K562 (cell line): Measurements from ENCODE around the gene NRDE2. TPM values are rescaled to one million over a fixed set of nuclear protein-coding genes. Genes with fewer than 3 reads are reported as not detected.
A peak's percentile ranks its signal among the peaks of the same experiment; 100 is the strongest.

Source experiments
- ATAC-seq: fragments of 200-7000 bp; cut with Tn5 transposase; 3 replicates; pipeline ENCODE4 v1.9.1; 2020; ENCODE audit warnings: moderate library complexity
- BruUV-seq: library from RNA; stranded (reverse); fragments of 400-500 nt; replicated peaks from 2 replicates; lab custom pipeline; 2021; lab: Mats Ljungman, UMichigan
- CTCF ChIA-PET: fragments of 300-600 bp; formaldehyde crosslinking; extraction: SDS; loops from one replicate; lab custom pipeline; 2021; ENCODE audit warnings: low intra/inter-chr PET ratio; lab: Yijun Ruan, JAX
- POLR2A ChIA-PET: fragments of 300-600, 350-650 bp; sonication (Branson Sonifier 250); formaldehyde crosslinking; extraction: SDS; loops from one replicate; lab custom pipeline; 2021; ENCODE audit warnings: antibody characterized with exemption, inconsistent platforms; lab: Yijun Ruan, JAX
- DNase-seq, 4 experiments: peaks; one replicate each; pipeline versions ENCODE4 v3.0.0 to v3.0.0-alpha.2; 2011 to 2018; ENCODE audit warnings: low spot score in 3 of 4, mixed read lengths in 3 of 4; ENCODE audit errors: extremely low read depth in 1 of 4
- FAIRE-seq: peaks from 2 replicates; lab custom pipeline; 2011; peaks lifted over from hg19 to GRCh38; lab: Jason Lieb, UNC
- H2AFZ ChIP-seq: 2 replicates; pipeline ENCODE4 v1.6.0; 2011; ENCODE audit warnings: low read depth, low read length, control low read depth, inconsistent platforms
- H3K27ac ChIP-seq: fragments of 200-600 bp; 3 replicates; pipeline ENCODE4 v1.8.0; 2011; ENCODE audit warnings: low read depth, mild to moderate bottlenecking, control low read depth, inconsistent platforms, low read length, moderate library complexity, mixed read lengths; ENCODE audit errors: extremely low read depth
- H3K27me3 ChIP-seq, 2 experiments: fragments of 300-600 bp in 1 of 2; 2 replicates in 1 of 2; 3 replicates in 1 of 2; pipeline versions ENCODE4 v1.6.0 to v1.8.0; 2011; ENCODE audit warnings: inconsistent platforms in 2 of 2, low read length in 2 of 2, mild to moderate bottlenecking in 1 of 2, mixed read lengths in 1 of 2, moderate library complexity in 1 of 2; ENCODE audit not compliant: control insufficient read depth in 2 of 2, insufficient read depth in 2 of 2
- H3K36me3 ChIP-seq: fragments of 300-600 bp; 3 replicates; pipeline ENCODE4 v1.8.0; 2011; ENCODE audit warnings: mild to moderate bottlenecking, low read length, inconsistent platforms; ENCODE audit not compliant: control insufficient read depth, insufficient read depth
- H3K4me1 ChIP-seq, 2 experiments: fragments of 200-600 bp in 1 of 2; replicated peaks in 1 of 2; 2 replicates in 1 of 2; 3 replicates in 1 of 2; pipeline versions ENCODE4 v1.5.1 to v1.8.0; 2011; ENCODE audit warnings: inconsistent platforms in 2 of 2, low read length in 2 of 2, mild to moderate bottlenecking in 1 of 2, mixed read lengths in 1 of 2, moderate library complexity in 1 of 2; ENCODE audit not compliant: control insufficient read depth in 2 of 2, insufficient read depth in 2 of 2
- H3K4me2 ChIP-seq: 2 replicates; pipeline ENCODE4 v1.6.1; 2011; ENCODE audit warnings: low read length, control low read depth, inconsistent platforms, mixed read lengths; ENCODE audit not compliant: insufficient read depth
- H3K4me3 ChIP-seq: fragments of 200-600 bp; sonication (generic), shearing (Covaris generic); 2 replicates; pipeline ENCODE4 v1.5.1; 2016; ENCODE audit warnings: control low read depth, inconsistent platforms
- H3K79me2 ChIP-seq: fragments of 200-600 bp; 3 replicates; pipeline ENCODE4 v1.8.0; 2011; ENCODE audit warnings: low read length, inconsistent platforms; ENCODE audit not compliant: control insufficient read depth, insufficient read depth
- H3K9ac ChIP-seq, 2 experiments: 2 replicates each; pipeline versions ENCODE4 v1.6.0 to v1.6.1; 2011; ENCODE audit warnings: low read depth in 2 of 2, low read length in 2 of 2, control low read depth in 1 of 2, inconsistent platforms in 1 of 2, mild to moderate bottlenecking in 1 of 2, mixed read lengths in 1 of 2; ENCODE audit not compliant: insufficient read depth in 1 of 2
- H3K9me1 ChIP-seq: one replicate; pipeline ENCODE4 v1.6.0; 2011; ENCODE audit warnings: inconsistent platforms, mild to moderate bottlenecking, low read length, moderate library complexity; ENCODE audit not compliant: control insufficient read depth, insufficient read depth
- H3K9me3 ChIP-seq: replicated peaks from 2 replicates; pipeline ENCODE4 v1.5.1; 2011; ENCODE audit warnings: low read depth, low read length, inconsistent platforms; ENCODE audit not compliant: control insufficient read depth, insufficient read depth
- H4K20me1 ChIP-seq: replicated peaks from 2 replicates; pipeline ENCODE4 v1.6.1; 2011; ENCODE audit warnings: low read length, inconsistent platforms, mixed read lengths; ENCODE audit not compliant: control insufficient read depth, insufficient read depth
- CTCF ChIP-seq, 3 experiments: IDR thresholded peaks in 2 of 3; conservative IDR thresholded peaks in 1 of 3; 2 replicates each; pipeline ENCODE4 v1.5.1; 2011 to 2012; ENCODE audit warnings: low read length in 3 of 3, mild to moderate bottlenecking in 3 of 3, control low read depth in 2 of 3, improper control_type of control experiment in 1 of 3, inconsistent platforms in 1 of 3, low read depth in 1 of 3, mixed read lengths in 1 of 3, moderate library complexity in 1 of 3; ENCODE audit not compliant: insufficient read depth in 2 of 3
- ESRRA ChIP-seq: fragments of 450-650 bp; IDR thresholded peaks from 2 replicates; pipeline ENCODE4 v1.6.1; 2014; ENCODE audit warnings: low read depth, mild to moderate bottlenecking, moderate library complexity, borderline replicate concordance
- HMBOX1 ChIP-seq: sonication (generic); IDR thresholded peaks from 2 replicates; pipeline ENCODE4 v1.6.1; 2016
- MAFK ChIP-seq: IDR thresholded peaks from 2 replicates; pipeline ENCODE4 v1.6.1; 2011; ENCODE audit warnings: low read length, improper control_type of control experiment
- RAD21 ChIP-seq, 2 experiments: fragments of 250-450 bp in 1 of 2; fragments of 450-650 bp in 1 of 2; sonication (Bioruptor Pico) in 1 of 2; formaldehyde crosslinking in 1 of 2; IDR thresholded peaks in 1 of 2; conservative IDR thresholded peaks in 1 of 2; 2 replicates each; pipeline versions ENCODE4 v1.4.0 to v1.8.0; 2020 to 2022; ENCODE audit warnings: mild to moderate bottlenecking in 2 of 2, moderate library complexity in 1 of 2
- WGBS: fragments of 100-300 bp; shearing (Covaris generic); methylation state at CpG from one replicate; pipeline ENCODE4 v1.1.6; 2016; ENCODE audit warnings: low coverage, mixed read lengths; ENCODE audit not compliant: insufficient coverage; ENCODE audit errors: missing lambda C conversion rate; 5-methylcytosine and 5-hydroxymethylcytosine counted together
- in situ Hi-C: fragments of 300-500 bp; cut with MboI; formaldehyde crosslinking; loops from 4 replicates; pipeline ENCODE4 v1.15.0; 2018; ENCODE audit warnings: inconsistent platforms, mixed read lengths
- intact Hi-C: fragments of 100-400 bp; cut with micrococcal nuclease; formaldehyde crosslinking; loops from 2 replicates; pipeline ENCODE4 v1.14.2; 2022
- polyA plus RNA-seq, 8 experiments: library from polyadenylated mRNA; depleted of rRNA in 4 of 8; stranded (reverse) in 5 of 8; unstranded in 3 of 8; fragments of >200 nt; fragmentation: Nextera tagmentation in 2 of 8; fragmentation: Illumina TruSeq in 1 of 8; extraction: Ambion mirVana in 2 of 8; extraction: Trizol in 1 of 8; gene quantifications; 2 replicates each; pipeline versions ENCODE4 v1.2.1 to v1.2.3, GENCODE V29; 2011 to 2014; ENCODE audit warnings: inconsistent platforms in 1 of 8, missing spikeins in 1 of 8
- total RNA-seq, 7 experiments: library from RNA; depleted of rRNA in 6 of 7; stranded (reverse); fragments of >200 nt in 6 of 7; fragmentation: Illumina TruSeq in 2 of 7; extraction: Trizol in 2 of 7; gene quantifications; 2 replicates each; pipeline versions ENCODE4 v1.2.1 to v1.2.3, GENCODE V29; 2011 to 2021; ENCODE audit warnings: low replicate concordance in 1 of 7
- TF ChIP-seq, protein P1 (sequence below), 2 experiments: fragments of 450-650 bp; formaldehyde crosslinking in 1 of 2; IDR thresholded peaks; 2 replicates each; pipeline versions ENCODE4 v1.4.0 to v1.6.1; 2014 to 2020; ENCODE audit warnings: mild to moderate bottlenecking in 2 of 2, borderline replicate concordance in 1 of 2, low read depth in 1 of 2

Gene NRDE2
- total and polyA plus RNA-seq, 9 of the 15 experiments (the other 6 are each of a cell fraction or from before 2014, with no cell fraction given) = 3.3 to 15.0 (median 8.4) TPM

- no peak for TF ChIP-seq HMBOX1
Measured at GRCh38 chr14:90302529-90303303, 29.0 kb downstream of the NRDE2 start (continued).

- H3K27ac ChIP-seq = no peak overlapping the region
- H3K36me3 ChIP-seq = peaks cover 49% of the 10 kb centered on the region; the same call in 2 of the 3 replicates
- no peak overlapping the region for H3K4me2 ChIP-seq
- intact Hi-C loops (loop anchor here (5.0 kb wide), 3 partner anchors 96 to 396 kb away; partner anchors contain the start of gene CALM1), in situ Hi-C loops (no loop called here)
- H3K9ac ChIP-seq = no peak overlapping the region
- H3K4me1 ChIP-seq = peaks cover 0 to 7% of the 10 kb centered on the region in 2 experiments; a peak in 2 of 5 replicates
- no peaks in the 10 kb centered on the region for H3K79me2 ChIP-seq
- H3K9me1 ChIP-seq = no peaks in the 10 kb centered on the region
- H3K4me3 ChIP-seq = no peak overlapping the region
- no peaks in the 10 kb centered on the region for H4K20me1 ChIP-seq
- H2AFZ ChIP-seq = no peak overlapping the region
- CTCF ChIA-PET = interaction anchor here (0.6 to 1.2 kb wide), 5 partner anchors 98 to 601 kb away, joined by 3 to 4 read pairs (median 4); no protein-coding TSS in a partner anchor
- FAIRE-seq = no peak
- TF ChIP-seq CTCF (IDR thresholded peaks at IDR 0.05 in 2 of 3, conservative IDR thresholded peaks at IDR 0.05 in 1 of 3; ENCODE audit: insufficient read depth in 2 of 3, low read depth in 1 of 3, low read length in 3 of 3) = peak in 2 of 3 experiments; percentile 25 to 51; a peak in 2 of 6 replicates
- peak; percentile 42; the same call in 1 of the 2 replicates for TF ChIP-seq ESRRA
- no peak for TF ChIP-seq MAFK
- TF ChIP-seq, protein P1, sequence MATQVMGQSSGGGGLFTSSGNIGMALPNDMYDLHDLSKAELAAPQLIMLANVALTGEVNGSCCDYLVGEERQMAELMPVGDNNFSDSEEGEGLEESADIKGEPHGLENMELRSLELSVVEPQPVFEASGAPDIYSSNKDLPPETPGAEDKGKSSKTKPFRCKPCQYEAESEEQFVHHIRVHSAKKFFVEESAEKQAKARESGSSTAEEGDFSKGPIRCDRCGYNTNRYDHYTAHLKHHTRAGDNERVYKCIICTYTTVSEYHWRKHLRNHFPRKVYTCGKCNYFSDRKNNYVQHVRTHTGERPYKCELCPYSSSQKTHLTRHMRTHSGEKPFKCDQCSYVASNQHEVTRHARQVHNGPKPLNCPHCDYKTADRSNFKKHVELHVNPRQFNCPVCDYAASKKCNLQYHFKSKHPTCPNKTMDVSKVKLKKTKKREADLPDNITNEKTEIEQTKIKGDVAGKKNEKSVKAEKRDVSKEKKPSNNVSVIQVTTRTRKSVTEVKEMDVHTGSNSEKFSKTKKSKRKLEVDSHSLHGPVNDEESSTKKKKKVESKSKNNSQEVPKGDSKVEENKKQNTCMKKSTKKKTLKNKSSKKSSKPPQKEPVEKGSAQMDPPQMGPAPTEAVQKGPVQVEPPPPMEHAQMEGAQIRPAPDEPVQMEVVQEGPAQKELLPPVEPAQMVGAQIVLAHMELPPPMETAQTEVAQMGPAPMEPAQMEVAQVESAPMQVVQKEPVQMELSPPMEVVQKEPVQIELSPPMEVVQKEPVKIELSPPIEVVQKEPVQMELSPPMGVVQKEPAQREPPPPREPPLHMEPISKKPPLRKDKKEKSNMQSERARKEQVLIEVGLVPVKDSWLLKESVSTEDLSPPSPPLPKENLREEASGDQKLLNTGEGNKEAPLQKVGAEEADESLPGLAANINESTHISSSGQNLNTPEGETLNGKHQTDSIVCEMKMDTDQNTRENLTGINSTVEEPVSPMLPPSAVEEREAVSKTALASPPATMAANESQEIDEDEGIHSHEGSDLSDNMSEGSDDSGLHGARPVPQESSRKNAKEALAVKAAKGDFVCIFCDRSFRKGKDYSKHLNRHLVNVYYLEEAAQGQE (IDR thresholded peaks at IDR 0.05; ENCODE audit: borderline replicate concordance) = peak; percentile 42; the same call in 1 of the 2 replicates
- TF ChIP-seq, protein P1 (CRISPR knock-in tag; IDR thresholded peaks at IDR 0.05; ENCODE audit: low read depth) = no peak
- TF ChIP-seq RAD21 (CRISPR knock-in tag; conservative IDR thresholded peaks at IDR 0.05 in 1 of 2, IDR thresholded peaks at IDR 0.05 in 1 of 2) = peak; percentile 51 to 64
- peak; percentile 53; the same call in 2 of the 3 replicates for ATAC-seq
- no peaks in the 10 kb centered on the region for H3K9me3 ChIP-seq
- 70% methylated on average over 5 of the region's 5 CpGs for WGBS
- POLR2A ChIA-PET = interaction anchor here (0.6 kb wide), 1 partner anchor 11 kb away, joined by 3 read pairs; no protein-coding TSS in a partner anchor
- DNase-seq = peak in 1 of 4 experiments; percentile 6
- no peaks in the 10 kb centered on the region for H3K27me3 ChIP-seq
- no TSS peak for BruUV-seq
Measured at GRCh38 chr14:90301668-90302090, 30.1 kb downstream of the NRDE2 start.
